GM12878 (cell line): ENCODE results near the gene BLOC1S4. TPM values are rescaled to one million over a fixed set of nuclear protein-coding genes. Genes with fewer than 3 reads are reported as not detected.

Source experiments
- ASH2L ChIP-seq: fragments of 300-600, 200-600 bp; sonication (generic); IDR thresholded peaks from 2 replicates; pipeline ENCODE4 v1.6.1; 2017; ENCODE audit warnings: low read depth, mild to moderate bottlenecking, borderline replicate concordance
- E2F8 ChIP-seq: fragments of 450-650 bp; IDR thresholded peaks from 2 replicates; pipeline ENCODE4 v1.6.1; 2018; ENCODE audit warnings: mild to moderate bottlenecking, low read depth, moderate library complexity; ENCODE audit not compliant: partially characterized antibody
- IKZF1 ChIP-seq: fragments of 450-650 bp; conservative IDR thresholded peaks from 2 replicates; pipeline ENCODE4 v1.6.1; 2017; ENCODE audit warnings: antibody characterized with exemption, mild to moderate bottlenecking
- NFYA ChIP-seq: IDR thresholded peaks from 2 replicates; pipeline ENCODE4 v1.6.1; 2011; ENCODE audit warnings: low read depth, mild to moderate bottlenecking, low read length, improper control_type of control experiment, borderline replicate concordance
- POLR2AphosphoS2 ChIP-seq: IDR thresholded peaks from 2 replicates; pipeline ENCODE4 v1.6.1; 2011; ENCODE audit warnings: low read depth, mild to moderate bottlenecking, low read length, improper control_type of control experiment, moderate library complexity
- RCOR1 ChIP-seq: conservative IDR thresholded peaks from 2 replicates; pipeline ENCODE4 v1.6.1; 2012; ENCODE audit warnings: low read depth, low read length, improper control_type of control experiment
- SMAD5 ChIP-seq: IDR thresholded peaks from 2 replicates; pipeline ENCODE4 v1.6.1; 2016; ENCODE audit warnings: antibody characterized with exemption, low read depth
- SRF ChIP-seq, 2 experiments: IDR thresholded peaks; 2 replicates each; pipeline ENCODE4 v1.6.1; 2011; ENCODE audit warnings: low read depth in 2 of 2, low read length in 2 of 2, mild to moderate bottlenecking in 1 of 2, moderate library complexity in 1 of 2
- ZSCAN29 ChIP-seq: fragments of 450-650 bp; IDR thresholded peaks from 2 replicates; pipeline ENCODE4 v1.6.1; 2017; ENCODE audit warnings: mild to moderate bottlenecking, moderate library complexity
- polyA plus RNA-seq, 11 experiments: library from polyadenylated mRNA; depleted of rRNA in 4 of 11; unstranded in 6 of 11; stranded (reverse) in 5 of 11; fragments of >200 nt; fragmentation: Nextera tagmentation in 4 of 11; fragmentation: Illumina TruSeq in 1 of 11; extraction: Ambion mirVana in 4 of 11; extraction: Trizol in 1 of 11; gene quantifications; 1 replicate in 1 of 11; 2 replicates in 10 of 11; pipeline versions ENCODE4 v1.2.1 to v1.2.3, GENCODE V29; 2011 to 2016; ENCODE audit warnings: inconsistent platforms in 2 of 11, missing spikeins in 2 of 11, low read depth in 1 of 11
- total RNA-seq, 4 experiments: library from RNA; depleted of rRNA in 3 of 4; stranded (reverse); fragments of >200 nt in 3 of 4; fragmentation: Illumina TruSeq in 1 of 4; extraction: Trizol in 1 of 4; gene quantifications; 2 replicates each; pipeline versions ENCODE4 v1.2.1 to v1.2.3, GENCODE V29; 2013 to 2021
- TF ChIP-seq, protein P1 (sequence below): IDR thresholded peaks from 2 replicates; pipeline ENCODE4 v1.6.1; 2011; ENCODE audit warnings: borderline replicate concordance, low read depth, mild to moderate bottlenecking, moderate library complexity, mixed read lengths, low read length; ENCODE audit not compliant: insufficient read depth; ENCODE audit errors: extremely low read length

The BLOC1S4 gene
- total and polyA plus RNA-seq, 10 of the 15 experiments (the other 5 are each of a cell fraction or from before 2014, with no cell fraction given), result 2.7 to 23.8 (median 9.5) TPM

- TF ChIP-seq IKZF1, result no peak
- no peak for TF ChIP-seq SMAD5
- no peak for TF ChIP-seq ZSCAN29
- no peak for TF ChIP-seq E2F8
- no peak for TF ChIP-seq NFYA
- no peak for TF ChIP-seq RCOR1
- TF ChIP-seq, protein P1, sequence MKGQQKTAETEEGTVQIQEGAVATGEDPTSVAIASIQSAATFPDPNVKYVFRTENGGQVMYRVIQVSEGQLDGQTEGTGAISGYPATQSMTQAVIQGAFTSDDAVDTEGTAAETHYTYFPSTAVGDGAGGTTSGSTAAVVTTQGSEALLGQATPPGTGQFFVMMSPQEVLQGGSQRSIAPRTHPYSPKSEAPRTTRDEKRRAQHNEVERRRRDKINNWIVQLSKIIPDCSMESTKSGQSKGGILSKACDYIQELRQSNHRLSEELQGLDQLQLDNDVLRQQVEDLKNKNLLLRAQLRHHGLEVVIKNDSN, result no peak
- TF ChIP-seq SRF (IDR thresholded peaks at IDR 0.05; ENCODE audit: low read depth in 2 of 2, low read length in 2 of 2), result no peak
- no peak for TF ChIP-seq ASH2L
- no peak for TF ChIP-seq POLR2AphosphoS2
Measured at GRCh38 chr4:6723851-6724250, 7.9 kb downstream of the BLOC1S4 start (continued).
